GM23338 (cell line): ENCODE results near the gene MAD2L1BP. TPM values are rescaled to one million over a fixed set of nuclear protein-coding genes. Genes with fewer than 3 reads are reported as not detected.

Experiments
- ATAC-seq: fragments of 200-7000 bp; cut with Tn5 transposase; 3 replicates; pipeline ENCODE4 v1.9.1; 2020
- DNase-seq: peaks from one replicate; pipeline ENCODE4 v3.0.0-alpha.2; 2015; ENCODE audit warnings: low spot score
- H2AFZ ChIP-seq: fragments of 200-600 bp; sonication (generic); 2 replicates; pipeline ENCODE4 v1.8.0; 2016; ENCODE audit warnings: antibody characterized with exemption, mild to moderate bottlenecking, moderate library complexity
- H3F3A ChIP-seq: fragments of 200-600 bp; sonication (generic); replicated peaks from 2 replicates; pipeline ENCODE4 v1.8.0; 2017; ENCODE audit warnings: antibody characterized with exemption, mixed run types, low read depth
- H3K27ac ChIP-seq: fragments of 200-600 bp; sonication (generic); 2 replicates; pipeline ENCODE4 v1.6.1; 2016; ENCODE audit warnings: low read depth
- H3K27me3 ChIP-seq: fragments of 200-600 bp; sonication (generic); 2 replicates; pipeline ENCODE4 v1.8.0; 2016; ENCODE audit warnings: mild to moderate bottlenecking, mixed run types, moderate library complexity; ENCODE audit not compliant: insufficient read depth
- H3K36me3 ChIP-seq: fragments of 200-600 bp; sonication (generic); 2 replicates; pipeline ENCODE4 v1.8.0; 2016; ENCODE audit warnings: mild to moderate bottlenecking; ENCODE audit not compliant: insufficient read depth
- H3K4me1 ChIP-seq: fragments of 200-600 bp; sonication (generic); 2 replicates; pipeline ENCODE4 v1.8.0; 2016; ENCODE audit warnings: mild to moderate bottlenecking, moderate library complexity; ENCODE audit not compliant: insufficient read depth
- H3K4me2 ChIP-seq: fragments of 200-600 bp; sonication (generic); 2 replicates; pipeline ENCODE4 v1.7.1; 2017; ENCODE audit warnings: mixed run types
- H3K4me3 ChIP-seq: fragments of 200-600 bp; sonication (generic); 2 replicates; pipeline ENCODE4 v1.6.1; 2016; ENCODE audit warnings: mixed run types
- H3K79me2 ChIP-seq: fragments of 200-600 bp; sonication (generic); replicated peaks from 2 replicates; pipeline ENCODE4 v1.8.0; 2017; ENCODE audit warnings: mild to moderate bottlenecking; ENCODE audit not compliant: insufficient read depth
- H3K9me2 ChIP-seq: fragments of 200-600 bp; sonication (generic); 2 replicates; pipeline ENCODE4 v1.8.0; 2017; ENCODE audit not compliant: insufficient read depth
- H4K20me1 ChIP-seq: fragments of 200-600 bp; sonication (generic); replicated peaks from 2 replicates; pipeline ENCODE4 v1.8.0; 2017; ENCODE audit warnings: mild to moderate bottlenecking; ENCODE audit not compliant: insufficient read depth
- H3K27ac Mint-ChIP-seq: 2 replicates; pipeline ENCODE4 v1.8.0; 2020; ENCODE audit warnings: inconsistent platforms, mild to moderate bottlenecking, moderate library complexity, mixed read lengths
- H3K27me3 Mint-ChIP-seq: 3 replicates; pipeline ENCODE4 v1.8.0; 2022; ENCODE audit warnings: low read depth, mild to moderate bottlenecking, moderate library complexity, mixed read lengths, inconsistent platforms; ENCODE audit not compliant: insufficient read depth, poor library complexity
- H3K36me3 Mint-ChIP-seq: 3 replicates; pipeline ENCODE4 v1.8.0; 2021; ENCODE audit warnings: low read depth, mild to moderate bottlenecking, inconsistent platforms, moderate library complexity, mixed read lengths
- H3K4me1 Mint-ChIP-seq: 3 replicates; pipeline ENCODE4 v1.8.0; 2020; ENCODE audit warnings: mild to moderate bottlenecking, inconsistent platforms, mixed read lengths
- H3K4me3 Mint-ChIP-seq: 3 replicates; pipeline ENCODE4 v1.8.0; 2021; ENCODE audit warnings: moderate library complexity, mild to moderate bottlenecking, inconsistent platforms, mixed read lengths
- H3K9me3 Mint-ChIP-seq: 3 replicates; pipeline ENCODE4 v1.8.0; 2020; ENCODE audit warnings: moderate library complexity, mild to moderate bottlenecking, inconsistent platforms, mixed read lengths
- CREB1 ChIP-seq: fragments of 250-450 bp; sonication (Bioruptor Pico); IDR thresholded peaks from 2 replicates; pipeline ENCODE4 v1.5.0; 2020; ENCODE audit warnings: low read depth, mild to moderate bottlenecking, moderate library complexity
- EZH2 ChIP-seq: fragments of 200-600 bp; sonication (generic); IDR thresholded peaks from one replicate; pipeline ENCODE4 v1.8.0; 2017; ENCODE audit warnings: antibody characterized with exemption, mild to moderate bottlenecking, low read depth; ENCODE audit not compliant: unreplicated experiment
- EZH2phosphoT487 ChIP-seq: fragments of 200-600 bp; sonication (generic); IDR thresholded peaks from one replicate; pipeline ENCODE4 v1.8.1; 2018; ENCODE audit warnings: antibody characterized with exemption; ENCODE audit not compliant: unreplicated experiment
- NANOG ChIP-seq: IDR thresholded peaks from 2 replicates; pipeline ENCODE4 v1.6.1; 2016; ENCODE audit warnings: antibody characterized with exemption, borderline replicate concordance
- ZNF114 ChIP-seq: fragments of 250-450 bp; sonication (Bioruptor Pico); IDR thresholded peaks from 2 replicates; pipeline ENCODE4 v1.5.0; 2020; ENCODE audit warnings: mild to moderate bottlenecking, moderate library complexity
- polyA plus RNA-seq: library from polyadenylated mRNA; unstranded; fragments of >200 nt; fragmentation: Nextera tagmentation; extraction: Ambion mirVana; gene quantifications from 2 replicates; pipeline ENCODE4 v1.2.1, GENCODE V29; 2016
- total RNA-seq: library from RNA; depleted of rRNA; stranded (reverse); fragments of >200 nt; shearing (Covaris generic); gene quantifications from 2 replicates; pipeline ENCODE4 v1.2.3, GENCODE V29; 2014
- TF ChIP-seq, protein P1 (sequence below): fragments of 250-450 bp; sonication (Bioruptor Pico); IDR thresholded peaks from 2 replicates; pipeline ENCODE4 v1.5.0; 2020; ENCODE audit warnings: mild to moderate bottlenecking, moderate library complexity
- TF ChIP-seq, protein P2 (sequence below), 2 experiments: fragments of 200-600 bp in 1 of 2; sonication (generic) in 1 of 2; conservative IDR thresholded peaks; 2 replicates each; pipeline versions ENCODE4 v1.5.1 to v1.6.1; 2016 to 2017; ENCODE audit warnings: antibody characterized with exemption in 2 of 2, low read depth in 2 of 2, mild to moderate bottlenecking in 2 of 2, moderate library complexity in 1 of 2
- TF ChIP-seq, protein P3 (sequence below): IDR thresholded peaks from 2 replicates; pipeline ENCODE4 v1.6.1; 2016; ENCODE audit warnings: antibody characterized with exemption

The MAD2L1BP gene
- total and polyA plus RNA-seq, 2 experiments from 2014 or later = 26.6 to 51.7 TPM

DNA sequence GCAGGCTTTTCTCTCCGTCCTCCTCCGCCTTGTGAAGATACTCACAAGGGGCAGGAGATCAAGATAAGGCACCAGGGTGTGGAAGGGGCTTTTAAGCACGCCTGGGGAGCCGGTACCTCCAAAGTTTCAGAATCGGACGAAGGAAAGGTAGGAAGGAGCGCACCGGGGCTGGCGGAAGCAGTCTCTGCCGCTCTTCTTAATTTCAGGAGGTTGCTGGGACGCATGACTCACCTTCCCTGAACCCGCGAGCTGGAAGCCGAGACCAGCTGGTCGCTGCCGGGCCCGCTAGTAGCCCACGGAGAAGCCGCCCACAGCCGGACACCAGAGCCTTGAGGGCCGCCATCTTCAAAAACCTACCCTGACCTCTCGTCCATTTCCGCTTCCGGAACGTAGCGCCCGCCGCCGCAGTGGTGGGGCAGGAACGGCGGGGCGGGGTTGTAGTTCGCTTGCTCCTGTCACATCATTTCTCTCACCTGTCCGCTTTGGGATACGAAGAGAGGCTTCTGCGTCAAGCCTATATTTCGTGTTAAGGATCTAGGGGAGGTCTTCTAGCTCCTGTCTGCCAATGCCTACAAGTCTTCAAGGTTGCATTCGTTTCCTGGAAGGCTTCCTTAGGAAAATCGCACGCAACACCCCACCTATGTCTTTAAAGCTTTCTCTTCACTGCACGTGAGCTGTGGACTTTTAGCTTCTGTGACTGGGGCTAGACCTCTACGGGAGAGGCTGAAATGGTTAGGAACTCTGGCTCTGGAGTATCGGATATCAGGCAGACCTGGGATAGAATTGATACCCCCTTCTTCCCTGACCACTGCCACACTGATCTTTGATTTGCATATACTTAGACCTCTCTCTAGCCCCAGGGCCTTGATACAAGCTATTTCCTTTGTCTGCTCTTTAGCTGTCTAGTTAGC is 52.1 kb downstream of the MAD2L1BP start, which contains the start of gene MRPS18A (continued):
- TF ChIP-seq, protein P1, sequence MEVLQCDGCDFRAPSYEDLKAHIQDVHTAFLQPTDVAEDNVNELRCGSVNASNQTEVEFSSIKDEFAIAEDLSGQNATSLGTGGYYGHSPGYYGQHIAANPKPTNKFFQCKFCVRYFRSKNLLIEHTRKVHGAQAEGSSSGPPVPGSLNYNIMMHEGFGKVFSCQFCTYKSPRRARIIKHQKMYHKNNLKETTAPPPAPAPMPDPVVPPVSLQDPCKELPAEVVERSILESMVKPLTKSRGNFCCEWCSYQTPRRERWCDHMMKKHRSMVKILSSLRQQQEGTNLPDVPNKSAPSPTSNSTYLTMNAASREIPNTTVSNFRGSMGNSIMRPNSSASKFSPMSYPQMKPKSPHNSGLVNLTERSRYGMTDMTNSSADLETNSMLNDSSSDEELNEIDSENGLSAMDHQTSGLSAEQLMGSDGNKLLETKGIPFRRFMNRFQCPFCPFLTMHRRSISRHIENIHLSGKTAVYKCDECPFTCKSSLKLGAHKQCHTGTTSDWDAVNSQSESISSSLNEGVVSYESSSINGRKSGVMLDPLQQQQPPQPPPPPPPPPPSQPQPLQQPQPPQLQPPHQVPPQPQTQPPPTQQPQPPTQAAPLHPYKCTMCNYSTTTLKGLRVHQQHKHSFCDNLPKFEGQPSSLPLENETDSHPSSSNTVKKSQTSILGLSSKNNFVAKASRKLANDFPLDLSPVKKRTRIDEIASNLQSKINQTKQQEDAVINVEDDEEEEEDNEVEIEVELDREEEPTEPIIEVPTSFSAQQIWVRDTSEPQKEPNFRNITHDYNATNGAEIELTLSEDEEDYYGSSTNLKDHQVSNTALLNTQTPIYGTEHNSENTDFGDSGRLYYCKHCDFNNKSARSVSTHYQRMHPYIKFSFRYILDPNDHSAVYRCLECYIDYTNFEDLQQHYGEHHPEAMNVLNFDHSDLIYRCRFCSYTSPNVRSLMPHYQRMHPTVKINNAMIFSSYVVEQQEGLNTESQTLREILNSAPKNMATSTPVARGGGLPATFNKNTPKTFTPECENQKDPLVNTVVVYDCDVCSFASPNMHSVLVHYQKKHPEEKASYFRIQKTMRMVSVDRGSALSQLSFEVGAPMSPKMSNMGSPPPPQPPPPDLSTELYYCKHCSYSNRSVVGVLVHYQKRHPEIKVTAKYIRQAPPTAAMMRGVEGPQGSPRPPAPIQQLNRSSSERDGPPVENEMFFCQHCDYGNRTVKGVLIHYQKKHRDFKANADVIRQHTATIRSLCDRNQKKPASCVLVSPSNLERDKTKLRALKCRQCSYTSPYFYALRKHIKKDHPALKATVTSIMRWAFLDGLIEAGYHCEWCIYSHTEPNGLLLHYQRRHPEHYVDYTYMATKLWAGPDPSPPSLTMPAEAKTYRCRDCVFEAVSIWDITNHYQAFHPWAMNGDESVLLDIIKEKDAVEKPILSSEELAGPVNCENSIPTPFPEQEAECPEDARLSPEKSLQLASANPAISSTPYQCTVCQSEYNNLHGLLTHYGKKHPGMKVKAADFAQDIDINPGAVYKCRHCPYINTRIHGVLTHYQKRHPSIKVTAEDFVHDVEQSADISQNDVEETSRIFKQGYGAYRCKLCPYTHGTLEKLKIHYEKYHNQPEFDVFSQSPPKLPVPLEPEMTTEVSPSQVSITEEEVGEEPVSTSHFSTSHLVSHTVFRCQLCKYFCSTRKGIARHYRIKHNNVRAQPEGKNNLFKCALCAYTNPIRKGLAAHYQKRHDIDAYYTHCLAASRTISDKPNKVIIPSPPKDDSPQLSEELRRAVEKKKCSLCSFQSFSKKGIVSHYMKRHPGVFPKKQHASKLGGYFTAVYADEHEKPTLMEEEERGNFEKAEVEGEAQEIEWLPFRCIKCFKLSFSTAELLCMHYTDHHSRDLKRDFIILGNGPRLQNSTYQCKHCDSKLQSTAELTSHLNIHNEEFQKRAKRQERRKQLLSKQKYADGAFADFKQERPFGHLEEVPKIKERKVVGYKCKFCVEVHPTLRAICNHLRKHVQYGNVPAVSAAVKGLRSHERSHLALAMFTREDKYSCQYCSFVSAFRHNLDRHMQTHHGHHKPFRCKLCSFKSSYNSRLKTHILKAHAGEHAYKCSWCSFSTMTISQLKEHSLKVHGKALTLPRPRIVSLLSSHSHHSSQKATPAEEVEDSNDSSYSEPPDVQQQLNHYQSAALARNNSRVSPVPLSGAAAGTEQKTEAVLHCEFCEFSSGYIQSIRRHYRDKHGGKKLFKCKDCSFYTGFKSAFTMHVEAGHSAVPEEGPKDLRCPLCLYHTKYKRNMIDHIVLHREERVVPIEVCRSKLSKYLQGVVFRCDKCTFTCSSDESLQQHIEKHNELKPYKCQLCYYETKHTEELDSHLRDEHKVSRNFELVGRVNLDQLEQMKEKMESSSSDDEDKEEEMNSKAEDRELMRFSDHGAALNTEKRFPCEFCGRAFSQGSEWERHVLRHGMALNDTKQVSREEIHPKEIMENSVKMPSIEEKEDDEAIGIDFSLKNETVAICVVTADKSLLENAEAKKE (CRISPR knock-in tag) = no peak
- 0 out of 2 replicates have a peak, but pooled peaks have one; percentile 22 for TF ChIP-seq CREB1 (CRISPR knock-in tag)
- no peak for TF ChIP-seq EZH2phosphoT487
- TF ChIP-seq, protein P2, sequence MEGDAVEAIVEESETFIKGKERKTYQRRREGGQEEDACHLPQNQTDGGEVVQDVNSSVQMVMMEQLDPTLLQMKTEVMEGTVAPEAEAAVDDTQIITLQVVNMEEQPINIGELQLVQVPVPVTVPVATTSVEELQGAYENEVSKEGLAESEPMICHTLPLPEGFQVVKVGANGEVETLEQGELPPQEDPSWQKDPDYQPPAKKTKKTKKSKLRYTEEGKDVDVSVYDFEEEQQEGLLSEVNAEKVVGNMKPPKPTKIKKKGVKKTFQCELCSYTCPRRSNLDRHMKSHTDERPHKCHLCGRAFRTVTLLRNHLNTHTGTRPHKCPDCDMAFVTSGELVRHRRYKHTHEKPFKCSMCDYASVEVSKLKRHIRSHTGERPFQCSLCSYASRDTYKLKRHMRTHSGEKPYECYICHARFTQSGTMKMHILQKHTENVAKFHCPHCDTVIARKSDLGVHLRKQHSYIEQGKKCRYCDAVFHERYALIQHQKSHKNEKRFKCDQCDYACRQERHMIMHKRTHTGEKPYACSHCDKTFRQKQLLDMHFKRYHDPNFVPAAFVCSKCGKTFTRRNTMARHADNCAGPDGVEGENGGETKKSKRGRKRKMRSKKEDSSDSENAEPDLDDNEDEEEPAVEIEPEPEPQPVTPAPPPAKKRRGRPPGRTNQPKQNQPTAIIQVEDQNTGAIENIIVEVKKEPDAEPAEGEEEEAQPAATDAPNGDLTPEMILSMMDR (conservative IDR thresholded peaks at IDR 0.05; ENCODE audit: low read depth in 2 of 2) = no peak
- no peak for TF ChIP-seq NANOG

DNA sequence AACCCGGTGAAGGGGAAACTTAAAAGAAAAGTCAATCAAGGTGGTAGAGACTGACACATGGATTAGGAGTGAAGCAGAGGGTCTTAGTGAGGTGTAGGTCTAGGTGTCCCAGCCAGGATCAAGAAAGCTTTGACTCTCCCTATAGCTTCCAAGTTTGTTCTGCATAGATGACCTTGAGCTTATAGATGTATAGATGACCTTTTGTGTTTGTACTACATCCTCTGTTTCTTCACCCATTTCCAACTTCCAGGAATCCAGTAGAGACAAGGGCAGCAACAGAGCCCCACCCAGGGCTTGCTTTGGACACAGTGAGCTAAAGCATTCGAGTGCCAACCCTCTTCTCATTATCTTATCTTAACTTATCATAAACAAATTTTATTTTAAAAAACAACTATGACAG is 53.8 kb downstream of the MAD2L1BP start:
- H3K27me3 Mint-ChIP-seq = peaks cover 1% of the 10 kb centered on the region
- no peak overlapping the region for H3K4me2 ChIP-seq
- H3K36me3 Mint-ChIP-seq = no peaks in the 10 kb centered on the region; the same call in 2 of the 3 replicates
- no peaks in the 10 kb centered on the region for H3K36me3 ChIP-seq
- H3K9me2 ChIP-seq = no peaks in the 10 kb centered on the region
- DNase-seq (no peak), ATAC-seq (no peak)
- no peaks in the 10 kb centered on the region for H3K9me3 Mint-ChIP-seq
- TF ChIP-seq, protein P3, sequence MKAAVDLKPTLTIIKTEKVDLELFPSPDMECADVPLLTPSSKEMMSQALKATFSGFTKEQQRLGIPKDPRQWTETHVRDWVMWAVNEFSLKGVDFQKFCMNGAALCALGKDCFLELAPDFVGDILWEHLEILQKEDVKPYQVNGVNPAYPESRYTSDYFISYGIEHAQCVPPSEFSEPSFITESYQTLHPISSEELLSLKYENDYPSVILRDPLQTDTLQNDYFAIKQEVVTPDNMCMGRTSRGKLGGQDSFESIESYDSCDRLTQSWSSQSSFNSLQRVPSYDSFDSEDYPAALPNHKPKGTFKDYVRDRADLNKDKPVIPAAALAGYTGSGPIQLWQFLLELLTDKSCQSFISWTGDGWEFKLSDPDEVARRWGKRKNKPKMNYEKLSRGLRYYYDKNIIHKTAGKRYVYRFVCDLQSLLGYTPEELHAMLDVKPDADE = no peak
- TF ChIP-seq EZH2 = no peak
- no peak for TF ChIP-seq ZNF114 (CRISPR knock-in tag)
- no peak for TF ChIP-seq NANOG
- peaks cover 31% of the 10 kb centered on the region for H3K79me2 ChIP-seq
- H3K4me3 ChIP-seq = no peak overlapping the region
- H3F3A ChIP-seq = no peaks in the 10 kb centered on the region; the same call in 1 of the 2 replicates
- H3K27ac Mint-ChIP-seq = no peak overlapping the region
- H2AFZ ChIP-seq = no peak overlapping the region
- peaks cover 16% of the 10 kb centered on the region for H3K4me1 ChIP-seq
- H3K27me3 ChIP-seq = no peaks in the 10 kb centered on the region
- H3K4me1 Mint-ChIP-seq = peaks cover 15% of the 10 kb centered on the region
- H4K20me1 ChIP-seq = peaks cover 6% of the 10 kb centered on the region; the same call in 1 of the 2 replicates
- H3K27ac ChIP-seq = no peak overlapping the region
- no peak overlapping the region for H3K4me3 Mint-ChIP-seq
